Natural killer cell (primary cell): ENCODE results near the gene PYDC1. TPM values are rescaled to one million over a fixed set of nuclear protein-coding genes. Genes with fewer than 3 reads are reported as not detected.

Source experiments
- ATAC-seq, 3 donors: fragments of 150-1000 bp in 2 of 3; fragments of 200-7000 bp in 1 of 3; cut with Tn5 transposase; 1 replicate in 1 of 3; 2 replicates in 2 of 3; pipeline ENCODE4 v1.10.0; 2021; ENCODE audit warnings: mild to moderate bottlenecking in 2 of 3, moderate library complexity in 2 of 3
- DNase-seq, 2 donors: peaks; one replicate each; pipeline versions ENCODE4 v3.0.0 to v3.0.0-alpha.2; 2013 to 2021; ENCODE audit warnings: mixed read lengths in 1 of 2
- H3K27ac ChIP-seq: one replicate; pipeline ENCODE4 v1.5.1; 2013; ENCODE audit warnings: mild to moderate bottlenecking, low read length
- H3K27me3 ChIP-seq: one replicate; pipeline ENCODE4 v1.6.1; 2013; ENCODE audit warnings: low read length; ENCODE audit not compliant: control insufficient read depth, insufficient read depth
- H3K36me3 ChIP-seq: one replicate; pipeline ENCODE4 v1.6.1; 2013; ENCODE audit warnings: low read length; ENCODE audit not compliant: control insufficient read depth, insufficient read depth
- H3K4me1 ChIP-seq: one replicate; pipeline ENCODE4 v1.6.1; 2013; ENCODE audit warnings: low read length; ENCODE audit not compliant: control insufficient read depth, insufficient read depth
- H3K4me3 ChIP-seq: one replicate; pipeline ENCODE4 v1.5.1; 2013; ENCODE audit warnings: low read length
- H3K9me3 ChIP-seq: one replicate; pipeline ENCODE4 v1.6.1; 2013; ENCODE audit warnings: low read length; ENCODE audit not compliant: control insufficient read depth, insufficient read depth
- H3K27ac Mint-ChIP-seq, 2 donors: one replicate each; pipeline ENCODE4 v1.8.0; 2022; ENCODE audit warnings: mild to moderate bottlenecking in 2 of 2, mixed read lengths in 2 of 2, moderate library complexity in 1 of 2
- H3K27me3 Mint-ChIP-seq, 2 donors: one replicate each; pipeline ENCODE4 v1.8.0; 2022; ENCODE audit warnings: low read depth in 2 of 2, mixed read lengths in 2 of 2
- H3K36me3 Mint-ChIP-seq: one replicate; pipeline ENCODE4 v1.8.0; 2022; ENCODE audit warnings: mixed read lengths
- H3K4me1 Mint-ChIP-seq, 2 donors: one replicate each; pipeline ENCODE4 v1.8.0; 2022; ENCODE audit warnings: mixed read lengths in 2 of 2
- H3K4me3 Mint-ChIP-seq: one replicate; pipeline ENCODE4 v1.8.0; 2022; ENCODE audit warnings: mild to moderate bottlenecking, moderate library complexity, mixed read lengths
- H3K9me3 Mint-ChIP-seq, 2 donors: one replicate each; pipeline ENCODE4 v1.8.0; 2022; ENCODE audit warnings: mixed read lengths in 2 of 2
- CTCF ChIP-seq: fragments of 200-600 bp; IDR thresholded peaks from one replicate; pipeline ENCODE4 v1.8.0; 2022; ENCODE audit warnings: antibody characterized with exemption
- WGBS: methylation state at CpG from one replicate; pipeline ENCODE4 v1.1.7; 2013; ENCODE audit warnings: missing lambda C conversion rate; ENCODE audit not compliant: insufficient coverage; 5-methylcytosine and 5-hydroxymethylcytosine counted together
- intact Hi-C: fragments of 100-400 bp; cut with micrococcal nuclease; formaldehyde crosslinking; loops from one replicate; pipeline ENCODE4 v1.14.2; 2022
- total RNA-seq, 4 donors: library from RNA; stranded (reverse); fragments of 120-200 nt in 1 of 4; gene quantifications; one replicate each; pipeline versions ENCODE4 v1.2.3 to v1.2.4, GENCODE V29; 2013 to 2022

The PYDC1 gene
- total RNA-seq, 3 donors from 2014 or later (not counting 1 experiment from before 2014, with no cell fraction given) = not detected

GRCh38 chr16:31206776-31207175 is 10.2 kb downstream of the PYDC1 start:
- Mint-ChIP-seq H3K9me3 (no peaks in the 10 kb centered on the region), H3K4me3 (no peak overlapping the region), H3K27ac (no peak overlapping the region), H3K4me1 (peaks cover 14 to 36% of the 10 kb centered on the region in 2 donors), H3K27me3 (peaks cover 0 to 1% of the 10 kb centered on the region in 2 donors), H3K36me3 (no peaks in the 10 kb centered on the region)
- H3K4me1 ChIP-seq = peaks cover 9% of the 10 kb centered on the region
- DNase-seq = no peak
- ATAC-seq = no peak
- no peaks in the 10 kb centered on the region for H3K9me3 ChIP-seq
- no peaks in the 10 kb centered on the region for H3K27me3 ChIP-seq
- no peak overlapping the region for H3K4me3 ChIP-seq
- TF ChIP-seq CTCF = no peak
- intact Hi-C loops = no loop called here
- 70% methylated on average over 6 of the region's 6 CpGs for WGBS
- H3K27ac ChIP-seq = no peak overlapping the region
- no peaks in the 10 kb centered on the region for H3K36me3 ChIP-seq

GRCh38 chr16:31204871-31205666 is 11.9 kb downstream of the PYDC1 start:
- peak overlapping the region; percentile 30 for H3K4me3 Mint-ChIP-seq
- WGBS = 88% methylated on average over 8 of the region's 9 CpGs

GRCh38 chr16:31202414-31203375 is 14.2 kb downstream of the PYDC1 start, which contains the start of gene PYCARD:
Gene PYCARD (minus strand): TSS chr16:31202760. CDS start chr16:31202690, 70 bp downstream.
- peak within 1 kb of the TSS; percentile 67 for H3K4me3 ChIP-seq
- no peaks in the 10 kb centered on the region for H3K27me3 ChIP-seq
- intact Hi-C loops = loop anchor here (2.0 to 5.0 kb wide), 4 partner anchors 14 to 240 kb away; partner anchors contain the start of gene ZNF843
- peaks cover 41% of the 10 kb centered on the region for H3K4me1 ChIP-seq
- H3K27ac ChIP-seq = peak within 1 kb of the TSS; percentile 67
- H3K9me3 Mint-ChIP-seq = no peaks in the 10 kb centered on the region
- peak within 1 kb of the TSS; percentile 91 for H3K4me3 Mint-ChIP-seq
- peak; percentile 43 to 60 for DNase-seq
- H3K9me3 ChIP-seq = no peaks in the 10 kb centered on the region
- ATAC-seq = peak; percentile 37 to 59 (median 55)
- peak within 1 kb of the TSS; percentile 87 to 89 for H3K27ac Mint-ChIP-seq
- peaks cover 6% of the 10 kb centered on the region for H3K36me3 ChIP-seq
- peaks cover 45 to 63% of the 10 kb centered on the region in 2 donors for H3K4me1 Mint-ChIP-seq
- WGBS = 3% methylated on average over 68 of the region's 69 CpGs
- H3K36me3 Mint-ChIP-seq = no peaks in the 10 kb centered on the region
- TF ChIP-seq CTCF = no peak
- H3K27me3 Mint-ChIP-seq = no peaks in the 10 kb centered on the region

More at GRCh38 chr16:31204871-31205666, 11.9 kb downstream of the PYDC1 start:
- H3K9me3 ChIP-seq = no peaks in the 10 kb centered on the region
- H3K27me3 ChIP-seq = no peaks in the 10 kb centered on the region
- TF ChIP-seq CTCF = no peak
- no peaks in the 10 kb centered on the region for H3K36me3 Mint-ChIP-seq
- H3K27ac ChIP-seq = no peak overlapping the region
- H3K27ac Mint-ChIP-seq = peak overlapping the region in 1 of 2 donors; percentile 8
- H3K9me3 Mint-ChIP-seq = no peaks in the 10 kb centered on the region
- ATAC-seq = no peak
- intact Hi-C loops = loop anchor here (5.0 kb wide), 3 partner anchors 127 to 237 kb away; partner anchors contain the start of gene ZNF843
- peaks cover 23 to 49% of the 10 kb centered on the region in 2 donors for H3K4me1 Mint-ChIP-seq
- no peaks in the 10 kb centered on the region for H3K36me3 ChIP-seq
- H3K4me3 ChIP-seq = no peak overlapping the region
- no peaks in the 10 kb centered on the region for H3K27me3 Mint-ChIP-seq
- H3K4me1 ChIP-seq = peaks cover 26% of the 10 kb centered on the region
- DNase-seq = peak in 1 of 2 donors; percentile 9
